HG02571 (cell line): Measurements from ENCODE around the gene BCL11B.

Source experiments
- ATAC-seq: cut with Tn5 transposase; IDR thresholded peaks from one replicate; pipeline ENCODE4 v1.9.1; 2021; ENCODE audit warnings: mild to moderate bottlenecking, moderate library complexity; ENCODE audit not compliant: unreplicated experiment

Gene BCL11B

GRCh38 chr14:99226687-99227086, 45.3 kb downstream of the BCL11B start:
- no peak for ATAC-seq

DNA sequence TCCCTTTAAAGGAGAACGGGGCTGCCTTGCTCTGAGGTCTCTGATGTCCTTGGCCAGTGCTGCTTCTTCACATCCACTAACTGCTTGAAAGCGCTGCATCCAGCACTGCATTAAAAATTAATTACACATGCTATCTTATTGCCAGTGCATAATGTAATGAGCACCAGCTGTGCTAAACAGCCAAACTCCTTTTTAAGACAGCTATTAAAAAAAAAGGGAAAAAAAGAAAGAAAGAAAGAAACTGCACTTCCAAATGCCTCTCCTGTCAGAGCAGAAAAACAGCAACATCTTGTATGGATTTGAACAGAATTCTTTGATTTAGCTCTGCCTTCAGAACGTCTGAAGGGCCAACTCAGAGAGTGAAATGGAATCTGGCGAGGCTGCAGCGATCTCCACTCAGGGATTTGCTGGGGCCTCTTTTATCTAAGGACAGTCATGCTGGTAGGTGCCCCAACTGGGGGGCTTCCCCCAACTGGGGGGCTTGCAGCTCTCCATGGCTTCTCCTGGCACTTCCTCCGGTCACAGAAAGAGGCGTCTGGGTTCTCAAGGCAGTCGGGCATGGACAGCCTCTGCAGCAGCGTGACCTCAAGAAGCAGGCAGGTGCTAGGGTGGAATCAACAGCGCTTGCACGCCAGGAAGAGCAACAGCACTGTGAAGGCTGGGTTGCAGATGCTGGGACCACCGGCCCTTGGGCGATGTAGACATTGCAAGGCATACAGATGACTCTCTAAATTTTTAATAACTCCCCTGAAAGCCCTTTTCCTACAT, 46.4 kb downstream of the BCL11B start:
- no peak for ATAC-seq

GRCh38 chr14:99224948-99225347, 47.0 kb downstream of the BCL11B start:
- no peak for ATAC-seq

DNA sequence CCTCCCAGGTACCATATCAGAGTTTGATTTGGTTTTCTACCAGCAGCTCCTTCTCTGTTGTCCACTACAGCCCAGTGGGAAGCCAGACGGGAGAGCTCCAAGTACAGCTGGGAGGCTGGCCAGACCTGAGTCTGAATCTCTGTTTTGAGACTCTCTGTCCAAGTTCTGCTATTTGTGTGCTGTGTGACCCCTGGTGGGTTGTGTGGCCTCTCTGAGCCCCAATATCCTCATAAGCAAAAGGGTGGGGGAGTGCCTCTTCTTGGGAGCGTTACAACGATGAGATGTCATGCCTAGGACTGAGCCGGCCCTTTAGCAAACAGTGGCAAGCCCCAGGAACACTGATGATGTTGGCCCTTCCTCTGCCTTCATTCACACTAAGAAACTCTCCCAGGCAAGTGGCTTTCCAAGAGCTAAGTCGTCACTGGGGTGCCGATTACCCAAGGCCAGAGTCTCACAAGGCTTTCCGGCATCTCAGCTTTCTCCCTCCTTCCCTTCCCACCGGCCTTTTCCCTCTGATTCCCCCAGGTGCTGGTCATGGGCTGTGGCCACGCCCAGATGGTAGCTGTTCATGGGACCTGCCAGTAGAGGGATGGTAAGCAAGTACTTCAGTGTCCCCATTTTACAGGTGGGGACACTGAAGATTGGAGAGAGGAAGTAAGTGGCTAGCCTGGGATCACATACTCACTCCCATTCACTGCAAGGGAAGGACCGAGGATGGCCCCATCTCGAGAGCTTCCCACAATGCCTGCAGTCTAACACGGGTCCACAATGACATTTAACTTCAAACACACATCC, 47.7 kb downstream of the BCL11B start:
- no peak for ATAC-seq

DNA sequence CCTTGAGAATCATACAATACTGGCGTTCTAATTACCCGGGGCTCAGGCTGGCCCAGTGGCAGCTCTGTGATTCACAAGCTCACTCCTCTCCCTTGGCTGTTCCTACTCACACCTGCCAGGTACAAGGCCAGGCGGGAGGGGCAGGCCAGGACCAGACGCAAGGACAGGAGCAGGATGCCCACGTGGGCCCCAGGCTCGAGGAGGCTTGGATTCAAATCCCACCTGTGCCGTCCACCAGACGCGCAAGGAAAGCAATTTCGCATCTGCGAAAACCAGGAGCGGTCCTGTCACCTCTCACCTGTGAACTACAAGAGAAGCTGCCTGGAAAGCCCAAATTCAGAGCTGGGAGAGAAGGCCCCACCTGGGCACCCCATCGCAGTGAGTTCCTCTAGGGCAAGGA, 50.6 kb downstream of the BCL11B start:
- no peak for ATAC-seq

GRCh38 chr14:99217066-99217955, 54.7 kb downstream of the BCL11B start:
- ATAC-seq: no peak

DNA sequence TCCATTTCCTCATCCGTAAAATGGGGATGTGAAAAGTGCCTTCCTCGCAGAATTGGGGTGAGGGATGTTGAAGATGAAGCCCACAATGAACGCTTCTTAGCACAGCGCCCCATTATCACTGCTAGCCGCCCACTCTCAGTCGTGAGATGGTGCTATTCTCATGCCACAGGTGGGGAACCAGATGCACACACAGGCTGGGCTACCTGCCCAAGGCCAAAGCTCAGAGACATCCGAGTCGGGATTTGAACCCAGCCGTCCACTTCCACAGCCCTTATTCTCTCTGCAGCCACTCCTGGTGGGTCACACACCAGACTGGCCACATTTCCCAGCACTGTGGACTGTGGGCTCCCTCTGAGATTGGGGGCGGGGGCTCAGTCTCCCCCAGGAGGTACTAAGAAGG, 55.8 kb downstream of the BCL11B start:
- no peak for ATAC-seq

- no peak for ATAC-seq
Measured at GRCh38 chr14:99215277-99215676, 56.7 kb downstream of the BCL11B start.

DNA sequence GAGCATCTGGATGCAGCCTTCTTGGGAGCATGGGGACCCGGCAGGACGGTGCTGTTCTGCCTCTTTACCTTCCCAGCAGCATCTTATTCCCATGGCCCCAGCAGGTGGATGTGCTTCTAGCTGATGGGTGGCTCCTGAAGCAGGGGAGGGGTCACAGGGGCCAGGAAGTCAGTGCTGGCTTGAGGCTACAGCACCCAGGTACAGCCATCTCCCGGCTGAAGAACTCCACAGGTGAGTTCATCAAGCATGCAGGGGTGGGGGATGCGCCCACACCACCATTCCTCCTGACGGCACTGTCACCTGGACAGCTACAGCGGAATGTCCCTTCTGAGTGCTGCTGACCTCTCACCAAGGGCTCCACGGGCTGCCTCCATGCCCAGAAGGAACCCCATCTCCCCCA, 57.3 kb downstream of the BCL11B start:
- ATAC-seq: no peak

DNA sequence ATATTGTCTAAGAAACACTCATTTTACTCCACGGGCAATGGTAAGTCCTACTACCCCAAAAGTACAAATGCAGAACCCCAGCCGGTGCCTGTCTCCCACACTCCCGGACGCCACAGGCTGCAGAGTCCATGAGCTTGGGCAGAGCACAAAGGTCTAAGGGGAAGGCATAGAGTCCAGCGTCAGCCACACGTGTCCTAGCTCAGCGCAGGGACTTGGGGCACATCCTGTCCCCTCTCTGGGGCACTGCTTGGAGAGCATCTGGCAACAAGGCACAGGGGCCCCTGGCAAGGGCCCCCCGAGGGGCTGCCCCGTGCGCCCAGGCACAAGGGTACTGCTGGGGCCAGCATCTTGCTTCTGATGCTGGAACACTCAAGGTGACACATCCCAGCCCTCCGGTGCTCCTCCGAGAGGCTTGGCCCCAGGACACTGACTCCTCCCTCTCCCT, 58.4 kb downstream of the BCL11B start:
- ATAC-seq: no peak

DNA sequence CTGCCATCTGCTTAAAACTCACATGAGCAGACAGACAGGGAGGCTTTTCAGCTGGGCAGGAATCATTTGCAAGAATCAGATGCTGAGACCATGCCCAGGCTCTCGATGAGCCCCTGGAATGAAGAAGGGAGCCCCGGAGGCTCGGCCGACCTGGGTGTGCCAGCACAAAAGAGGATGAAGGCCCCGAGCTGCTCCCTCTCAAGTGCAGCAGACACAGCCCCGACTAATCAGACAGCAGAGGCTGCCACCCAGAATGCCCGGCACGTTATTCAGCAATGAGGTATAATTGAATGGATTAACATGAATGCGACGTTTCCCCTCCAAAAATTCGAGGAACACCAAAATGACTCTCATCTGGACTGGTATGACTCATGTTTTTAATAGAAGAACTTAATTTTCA, 58.9 kb downstream of the BCL11B start:
- ATAC-seq: no peak

DNA sequence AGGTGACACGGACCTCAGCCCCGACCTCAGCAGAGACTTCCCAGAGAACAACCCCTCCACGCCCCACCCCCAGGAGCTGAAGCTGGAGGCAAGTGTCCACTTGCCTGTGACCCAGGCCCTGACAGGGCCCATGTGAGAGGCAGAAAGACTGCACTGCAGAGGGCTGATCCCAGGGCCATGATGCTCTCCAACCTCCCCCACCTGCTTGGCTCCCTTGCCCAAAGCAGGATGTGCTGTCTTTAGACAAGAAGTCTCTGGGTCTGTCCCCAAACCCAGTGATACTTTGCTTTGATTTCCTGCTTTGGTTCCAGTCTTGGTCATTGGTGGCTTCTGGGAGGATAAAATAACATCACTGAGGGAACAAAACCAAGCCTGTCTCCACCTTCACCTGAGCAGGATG, 59.4 kb downstream of the BCL11B start:
- ATAC-seq: no peak

- ATAC-seq: no peak
Measured at GRCh38 chr14:99212199-99212598, 59.8 kb downstream of the BCL11B start.

- no peak for ATAC-seq
Measured at GRCh38 chr14:99211410-99211809, 60.6 kb downstream of the BCL11B start.

DNA sequence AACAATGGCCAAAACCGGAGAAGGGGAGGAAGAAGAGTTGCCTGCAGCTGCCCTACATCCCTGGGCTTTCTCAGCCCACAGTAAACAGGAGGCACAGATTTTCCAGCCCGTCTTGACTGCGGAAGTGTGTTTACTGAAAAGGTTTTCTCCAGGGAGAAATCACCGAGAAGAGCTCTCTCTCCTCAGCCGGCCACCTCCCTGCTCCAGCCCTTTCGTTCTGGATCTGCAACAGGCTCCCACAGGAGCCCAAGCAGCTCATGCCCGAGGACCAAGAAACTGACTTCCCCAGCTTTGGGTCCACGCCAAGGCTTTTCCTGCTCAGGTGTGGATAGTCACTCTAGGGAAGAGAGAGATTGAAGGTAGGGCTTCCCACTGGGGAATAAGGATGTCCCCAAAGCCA, 61.7 kb downstream of the BCL11B start:
- ATAC-seq: no peak

GRCh38 chr14:99209409-99209808, 62.6 kb downstream of the BCL11B start:
- no peak for ATAC-seq

GRCh38 chr14:99208318-99208717, 63.7 kb downstream of the BCL11B start:
- no peak for ATAC-seq

GRCh38 chr14:99207456-99207855, 64.5 kb downstream of the BCL11B start:
- ATAC-seq: no peak

DNA sequence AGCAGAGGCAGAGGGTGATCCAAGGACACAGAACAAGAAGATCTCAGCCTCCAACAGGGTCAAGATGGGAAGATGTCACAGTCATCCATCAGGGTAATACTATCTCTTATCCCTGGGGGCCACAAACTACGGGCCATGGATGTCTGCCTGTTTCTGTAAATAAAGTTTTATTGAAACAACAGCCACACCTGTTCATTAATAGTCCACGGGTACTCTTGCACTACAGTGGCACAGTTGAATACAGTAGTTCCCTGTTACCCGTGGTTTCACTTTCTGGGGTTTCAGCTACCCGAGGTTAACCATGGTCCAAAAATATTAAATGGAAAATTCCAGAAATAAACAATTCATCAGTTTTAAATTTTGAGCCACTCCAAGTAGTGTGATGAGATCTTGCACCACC, 65.9 kb downstream of the BCL11B start:
- ATAC-seq: no peak

DNA sequence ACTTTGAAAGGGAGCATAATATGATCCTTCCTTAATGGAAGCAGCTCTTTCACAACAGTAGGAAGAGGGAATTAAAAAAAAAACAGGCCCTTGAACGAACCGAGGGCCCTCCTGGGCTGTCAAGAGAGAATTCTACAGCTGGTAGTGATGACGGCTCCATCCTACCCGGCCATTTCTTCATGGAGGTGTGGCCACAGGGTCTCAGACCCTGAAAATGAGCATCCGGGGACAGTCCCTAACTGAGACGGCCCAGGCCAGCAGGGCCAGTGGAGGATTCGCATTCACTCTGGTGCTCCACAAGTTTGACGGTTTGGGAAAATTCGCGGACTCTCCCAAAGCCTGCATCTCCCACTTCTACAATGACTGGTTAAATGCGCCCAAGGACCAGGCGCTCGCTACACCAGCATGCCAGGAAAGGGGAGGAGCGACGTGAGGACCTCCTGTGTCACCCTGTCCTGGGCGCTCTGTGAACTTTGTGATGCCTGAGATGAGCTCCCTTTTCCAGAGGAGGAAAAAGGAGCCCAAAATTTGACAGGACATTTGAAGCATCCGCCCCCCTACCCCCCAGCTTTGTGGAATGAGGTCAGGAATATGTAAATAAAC, 66.8 kb downstream of the BCL11B start:
- ATAC-seq: no peak

- ATAC-seq: no peak
Measured at GRCh38 chr14:99203801-99204200, 68.2 kb downstream of the BCL11B start.
